SK-N-SH (cell line): ENCODE data around the gene ACYP2.

Experiments used
- CHD2 ChIP-seq: fragments of 150-350 bp; IDR thresholded peaks from 2 replicates; pipeline ENCODE4 v1.6.1; 2018; ENCODE audit warnings: low read length; ENCODE audit not compliant: partially characterized antibody
- EP300 ChIP-seq, 2 experiments: IDR thresholded peaks; 2 replicates each; pipeline versions ENCODE4 v1.4.0 to v1.6.1; 2012; ENCODE audit warnings: borderline replicate concordance in 1 of 2, low read depth in 1 of 2, low read length in 1 of 2
- EZH2phosphoT487 ChIP-seq: fragments of 200-600 bp; sonication (generic); IDR thresholded peaks from 2 replicates; pipeline ENCODE4 v1.6.1; 2017; ENCODE audit warnings: low read depth, mixed run types, mild to moderate bottlenecking, antibody characterized with exemption, moderate library complexity, borderline replicate concordance
- FOSL2 ChIP-seq: IDR thresholded peaks from 2 replicates; pipeline ENCODE4 v1.4.0; 2012; ENCODE audit warnings: low read depth, mild to moderate bottlenecking, moderate library complexity, borderline replicate concordance
- MEF2A ChIP-seq: IDR thresholded peaks from 2 replicates; pipeline ENCODE4 v1.4.0; 2012; ENCODE audit warnings: low read depth, borderline replicate concordance
- POLR2AphosphoS5 ChIP-seq: IDR thresholded peaks from 2 replicates; pipeline ENCODE4 v1.6.1; 2012; ENCODE audit warnings: low read depth, low read length
- SIN3A ChIP-seq: IDR thresholded peaks from 2 replicates; pipeline ENCODE4 v1.6.1; 2012; ENCODE audit warnings: low read depth, mild to moderate bottlenecking, low read length, moderate library complexity, borderline replicate concordance
- SMC3 ChIP-seq: IDR thresholded peaks from 2 replicates; pipeline ENCODE4 v1.6.1; 2012; ENCODE audit warnings: low read depth, low read length, improper control_type of control experiment
- USF2 ChIP-seq: fragments of 150-350 bp; IDR thresholded peaks from 2 replicates; pipeline ENCODE4 v1.6.1; 2017; ENCODE audit warnings: antibody characterized with exemption, low read length, low read depth, borderline replicate concordance
- YY1 ChIP-seq: IDR thresholded peaks from 2 replicates; pipeline ENCODE4 v1.4.0; 2012; ENCODE audit warnings: low read depth, mild to moderate bottlenecking
- TF ChIP-seq, protein P1 (sequence below): fragments of 200-600 bp; sonication (generic); IDR thresholded peaks from 2 replicates; pipeline ENCODE4 v1.6.1; 2017; ENCODE audit warnings: antibody characterized with exemption, mild to moderate bottlenecking, moderate library complexity
- TF ChIP-seq, protein P2 (sequence below): IDR thresholded peaks from 2 replicates; pipeline ENCODE4; 2012

- no peak for TF ChIP-seq USF2
- no peak for TF ChIP-seq MEF2A
- TF ChIP-seq POLR2AphosphoS5, result no peak
- TF ChIP-seq FOSL2, result no peak
- TF ChIP-seq, protein P1, sequence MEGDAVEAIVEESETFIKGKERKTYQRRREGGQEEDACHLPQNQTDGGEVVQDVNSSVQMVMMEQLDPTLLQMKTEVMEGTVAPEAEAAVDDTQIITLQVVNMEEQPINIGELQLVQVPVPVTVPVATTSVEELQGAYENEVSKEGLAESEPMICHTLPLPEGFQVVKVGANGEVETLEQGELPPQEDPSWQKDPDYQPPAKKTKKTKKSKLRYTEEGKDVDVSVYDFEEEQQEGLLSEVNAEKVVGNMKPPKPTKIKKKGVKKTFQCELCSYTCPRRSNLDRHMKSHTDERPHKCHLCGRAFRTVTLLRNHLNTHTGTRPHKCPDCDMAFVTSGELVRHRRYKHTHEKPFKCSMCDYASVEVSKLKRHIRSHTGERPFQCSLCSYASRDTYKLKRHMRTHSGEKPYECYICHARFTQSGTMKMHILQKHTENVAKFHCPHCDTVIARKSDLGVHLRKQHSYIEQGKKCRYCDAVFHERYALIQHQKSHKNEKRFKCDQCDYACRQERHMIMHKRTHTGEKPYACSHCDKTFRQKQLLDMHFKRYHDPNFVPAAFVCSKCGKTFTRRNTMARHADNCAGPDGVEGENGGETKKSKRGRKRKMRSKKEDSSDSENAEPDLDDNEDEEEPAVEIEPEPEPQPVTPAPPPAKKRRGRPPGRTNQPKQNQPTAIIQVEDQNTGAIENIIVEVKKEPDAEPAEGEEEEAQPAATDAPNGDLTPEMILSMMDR, result 0 out of 2 replicates have a peak, but pooled peaks have one; percentile 9
- no peak for TF ChIP-seq EZH2phosphoT487
- peak in 1 of 2 experiments; percentile 80; a peak in 2 of 4 replicates for TF ChIP-seq EP300 (IDR thresholded peaks at IDR 0.05; ENCODE audit: borderline replicate concordance in 1 of 2, low read depth in 1 of 2, low read length in 1 of 2)
- TF ChIP-seq, protein P2, sequence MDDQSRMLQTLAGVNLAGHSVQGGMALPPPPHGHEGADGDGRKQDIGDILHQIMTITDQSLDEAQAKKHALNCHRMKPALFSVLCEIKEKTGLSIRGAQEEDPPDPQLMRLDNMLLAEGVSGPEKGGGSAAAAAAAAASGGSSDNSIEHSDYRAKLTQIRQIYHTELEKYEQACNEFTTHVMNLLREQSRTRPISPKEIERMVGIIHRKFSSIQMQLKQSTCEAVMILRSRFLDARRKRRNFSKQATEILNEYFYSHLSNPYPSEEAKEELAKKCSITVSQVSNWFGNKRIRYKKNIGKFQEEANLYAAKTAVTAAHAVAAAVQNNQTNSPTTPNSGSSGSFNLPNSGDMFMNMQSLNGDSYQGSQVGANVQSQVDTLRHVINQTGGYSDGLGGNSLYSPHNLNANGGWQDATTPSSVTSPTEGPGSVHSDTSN, result no peak
- peak; percentile 50 for TF ChIP-seq CHD2
- no peak for TF ChIP-seq YY1
- no peak for TF ChIP-seq SIN3A
- TF ChIP-seq SMC3, result peak; percentile 35; the same call in 1 of the 2 replicates
These were observed 7.4 kb upstream of the ACYP2 start for GRCh38 chr2:54107903-54108615.
